ENCODE measurements around the gene FOXK1. TPM values are rescaled to one million over a fixed set of nuclear protein-coding genes. Genes with fewer than 3 reads are reported as not detected.

FOXK1 gene
- total and polyA plus RNA-seq, 2 of the 13 experiments (the other 11 are each of a cell fraction or from before 2014, with no cell fraction given): 4.6 to 8.8 TPM

GRCh38 chr7:4742051-4742573, 60.0 kb downstream of the FOXK1 start (continued):
- TF ChIP-seq, protein P1, sequence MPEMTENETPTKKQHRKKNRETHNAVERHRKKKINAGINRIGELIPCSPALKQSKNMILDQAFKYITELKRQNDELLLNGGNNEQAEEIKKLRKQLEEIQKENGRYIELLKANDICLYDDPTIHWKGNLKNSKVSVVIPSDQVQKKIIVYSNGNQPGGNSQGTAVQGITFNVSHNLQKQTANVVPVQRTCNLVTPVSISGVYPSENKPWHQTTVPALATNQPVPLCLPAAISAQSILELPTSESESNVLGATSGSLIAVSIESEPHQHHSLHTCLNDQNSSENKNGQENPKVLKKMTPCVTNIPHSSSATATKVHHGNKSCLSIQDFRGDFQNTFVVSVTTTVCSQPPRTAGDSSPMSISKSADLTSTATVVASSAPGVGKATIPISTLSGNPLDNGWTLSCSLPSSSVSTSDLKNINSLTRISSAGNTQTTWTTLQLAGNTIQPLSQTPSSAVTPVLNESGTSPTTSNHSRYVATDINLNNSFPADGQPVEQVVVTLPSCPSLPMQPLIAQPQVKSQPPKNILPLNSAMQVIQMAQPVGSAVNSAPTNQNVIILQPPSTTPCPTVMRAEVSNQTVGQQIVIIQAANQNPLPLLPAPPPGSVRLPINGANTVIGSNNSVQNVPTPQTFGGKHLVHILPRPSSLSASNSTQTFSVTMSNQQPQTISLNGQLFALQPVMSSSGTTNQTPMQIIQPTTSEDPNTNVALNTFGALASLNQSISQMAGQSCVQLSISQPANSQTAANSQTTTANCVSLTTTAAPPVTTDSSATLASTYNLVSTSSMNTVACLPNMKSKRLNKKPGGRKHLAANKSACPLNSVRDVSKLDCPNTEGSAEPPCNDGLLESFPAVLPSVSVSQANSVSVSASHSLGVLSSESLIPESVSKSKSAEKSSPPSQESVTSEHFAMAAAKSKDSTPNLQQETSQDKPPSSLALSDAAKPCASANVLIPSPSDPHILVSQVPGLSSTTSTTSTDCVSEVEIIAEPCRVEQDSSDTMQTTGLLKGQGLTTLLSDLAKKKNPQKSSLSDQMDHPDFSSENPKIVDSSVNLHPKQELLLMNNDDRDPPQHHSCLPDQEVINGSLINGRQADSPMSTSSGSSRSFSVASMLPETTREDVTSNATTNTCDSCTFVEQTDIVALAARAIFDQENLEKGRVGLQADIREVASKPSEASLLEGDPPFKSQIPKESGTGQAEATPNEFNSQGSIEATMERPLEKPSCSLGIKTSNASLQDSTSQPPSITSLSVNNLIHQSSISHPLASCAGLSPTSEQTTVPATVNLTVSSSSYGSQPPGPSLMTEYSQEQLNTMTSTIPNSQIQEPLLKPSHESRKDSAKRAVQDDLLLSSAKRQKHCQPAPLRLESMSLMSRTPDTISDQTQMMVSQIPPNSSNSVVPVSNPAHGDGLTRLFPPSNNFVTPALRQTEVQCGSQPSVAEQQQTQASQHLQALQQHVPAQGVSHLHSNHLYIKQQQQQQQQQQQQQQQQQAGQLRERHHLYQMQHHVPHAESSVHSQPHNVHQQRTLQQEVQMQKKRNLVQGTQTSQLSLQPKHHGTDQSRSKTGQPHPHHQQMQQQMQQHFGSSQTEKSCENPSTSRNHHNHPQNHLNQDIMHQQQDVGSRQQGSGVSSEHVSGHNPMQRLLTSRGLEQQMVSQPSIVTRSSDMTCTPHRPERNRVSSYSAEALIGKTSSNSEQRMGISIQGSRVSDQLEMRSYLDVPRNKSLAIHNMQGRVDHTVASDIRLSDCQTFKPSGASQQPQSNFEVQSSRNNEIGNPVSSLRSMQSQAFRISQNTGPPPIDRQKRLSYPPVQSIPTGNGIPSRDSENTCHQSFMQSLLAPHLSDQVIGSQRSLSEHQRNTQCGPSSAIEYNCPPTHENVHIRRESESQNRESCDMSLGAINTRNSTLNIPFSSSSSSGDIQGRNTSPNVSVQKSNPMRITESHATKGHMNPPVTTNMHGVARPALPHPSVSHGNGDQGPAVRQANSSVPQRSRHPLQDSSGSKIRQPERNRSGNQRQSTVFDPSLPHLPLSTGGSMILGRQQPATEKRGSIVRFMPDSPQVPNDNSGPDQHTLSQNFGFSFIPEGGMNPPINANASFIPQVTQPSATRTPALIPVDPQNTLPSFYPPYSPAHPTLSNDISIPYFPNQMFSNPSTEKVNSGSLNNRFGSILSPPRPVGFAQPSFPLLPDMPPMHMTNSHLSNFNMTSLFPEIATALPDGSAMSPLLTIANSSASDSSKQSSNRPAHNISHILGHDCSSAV (CRISPR knock-in tag; IDR thresholded peaks at IDR 0.05; ENCODE audit: borderline replicate concordance): no peak
- TF ChIP-seq MLX (CRISPR knock-in tag; IDR thresholded peaks at IDR 0.05) (0 out of 2 replicates have a peak, but pooled peaks have one; percentile 67), JUN (CRISPR knock-in tag; IDR thresholded peaks at IDR 0.05) (peak; percentile 63; the same call in 1 of the 2 replicates), NFE2 (CRISPR knock-in tag; IDR thresholded peaks at IDR 0.05) (no peak), ZNF329 (CRISPR knock-in tag; IDR thresholded peaks at IDR 0.05; ENCODE audit: low read depth) (no peak), EP300 (IDR thresholded peaks at IDR 0.05; ENCODE audit: low read depth in 2 of 2, low read length in 2 of 2) (peak in 1 of 2 experiments; percentile 75; a peak in 2 of 4 replicates), EP300 (CRISPR knock-in tag; IDR thresholded peaks at IDR 0.05; ENCODE audit: borderline replicate concordance) (peak; percentile 60), ZNF296 (CRISPR knock-in tag; conservative IDR thresholded peaks at IDR 0.05) (no peak), ZNF747 (CRISPR knock-in tag; IDR thresholded peaks at IDR 0.05; ENCODE audit: borderline replicate concordance) (no peak), ZNF749 (CRISPR knock-in tag; IDR thresholded peaks at IDR 0.05; ENCODE audit: borderline replicate concordance) (no peak), ZNF562 (CRISPR knock-in tag; IDR thresholded peaks at IDR 0.05; ENCODE audit: borderline replicate concordance) (no peak), PPARG (CRISPR knock-in tag; conservative IDR thresholded peaks at IDR 0.05) (0 out of 2 replicates have a peak, but pooled peaks have one; percentile 10), PHF20 (CRISPR knock-in tag; IDR thresholded peaks at IDR 0.05) (no peak; the same call in 1 of the 2 replicates), NR2F6 (IDR thresholded peaks at IDR 0.05) (no peak; the same call in 1 of the 2 replicates), NR2F6 (CRISPR knock-in tag; IDR thresholded peaks at IDR 0.05) (peak; percentile 47), ZNF24 (IDR thresholded peaks at IDR 0.05) (no peak), ZNF17 (CRISPR knock-in tag; IDR thresholded peaks at IDR 0.05) (no peak), FOXC1 (CRISPR knock-in tag; IDR thresholded peaks at IDR 0.05; ENCODE audit: borderline replicate concordance) (no peak), MXD4 (CRISPR knock-in tag; IDR thresholded peaks at IDR 0.05) (peak; percentile 66; the same call in 1 of the 2 replicates), JDP2 (CRISPR knock-in tag; IDR thresholded peaks at IDR 0.05; ENCODE audit: borderline replicate concordance) (no peak), ZFP36L2 (CRISPR knock-in tag; IDR thresholded peaks at IDR 0.05) (no peak)
- TF ChIP-seq, protein P2, sequence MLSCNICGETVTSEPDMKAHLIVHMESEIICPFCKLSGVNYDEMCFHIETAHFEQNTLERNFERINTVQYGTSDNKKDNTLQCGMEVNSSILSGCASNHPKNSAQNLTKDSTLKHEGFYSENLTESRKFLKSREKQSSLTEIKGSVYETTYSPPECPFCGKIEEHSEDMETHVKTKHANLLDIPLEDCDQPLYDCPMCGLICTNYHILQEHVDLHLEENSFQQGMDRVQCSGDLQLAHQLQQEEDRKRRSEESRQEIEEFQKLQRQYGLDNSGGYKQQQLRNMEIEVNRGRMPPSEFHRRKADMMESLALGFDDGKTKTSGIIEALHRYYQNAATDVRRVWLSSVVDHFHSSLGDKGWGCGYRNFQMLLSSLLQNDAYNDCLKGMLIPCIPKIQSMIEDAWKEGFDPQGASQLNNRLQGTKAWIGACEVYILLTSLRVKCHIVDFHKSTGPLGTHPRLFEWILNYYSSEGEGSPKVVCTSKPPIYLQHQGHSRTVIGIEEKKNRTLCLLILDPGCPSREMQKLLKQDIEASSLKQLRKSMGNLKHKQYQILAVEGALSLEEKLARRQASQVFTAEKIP (CRISPR knock-in tag; IDR thresholded peaks at IDR 0.05; ENCODE audit: borderline replicate concordance): no peak

All from HepG2 (cell line).